Motor neuron (in vitro differentiated cells): ENCODE data around the gene PER1. TPM values are rescaled to one million over a fixed set of nuclear protein-coding genes. Genes with fewer than 3 reads are reported as not detected.

Source experiments
- ATAC-seq, 8 experiments: fragments of 200-7000 bp; cut with Tn5 transposase; replicated peaks in 6 of 8; 2 replicates each; pipeline ENCODE4 v1.8.0; 2021; ENCODE audit warnings: mild to moderate bottlenecking in 8 of 8, moderate library complexity in 8 of 8
- H3K27ac ChIP-seq, 2 donors: fragments of 250-450 bp; sonication (Bioruptor Pico); 2 replicates each; pipeline ENCODE4 v1.9.0; 2021; ENCODE audit warnings: antibody characterized with exemption in 2 of 2, mild to moderate bottlenecking in 2 of 2, moderate library complexity in 1 of 2
- H3K4me1 ChIP-seq, 2 donors: fragments of 250-450 bp; sonication (Bioruptor Pico); replicated peaks in 1 of 2; 2 replicates each; pipeline ENCODE4 v1.6.1; 2021; ENCODE audit warnings: antibody characterized with exemption in 2 of 2, mild to moderate bottlenecking in 2 of 2, moderate library complexity in 1 of 2
- H3K4me3 ChIP-seq, 5 donors: fragments of 250-450 bp; sonication (Bioruptor Pico); 2 replicates each; pipeline ENCODE4 v1.9.0; 2021; ENCODE audit warnings: antibody characterized with exemption in 5 of 5, mild to moderate bottlenecking in 5 of 5, moderate library complexity in 4 of 5
- WGBS, 10 experiments: fragments of 450-650 bp; shearing (Covaris generic); methylation state at CpG; one replicate each; pipeline ENCODE4 v1.0.0; 2022; 5-methylcytosine and 5-hydroxymethylcytosine counted together
- in situ Hi-C, 9 experiments: fragments of 400-800 bp; cut with MboI; loops; one replicate each; pipeline ENCODE4 v1.15.0; 2021; ENCODE audit warnings: low sequenced_read_pairs in 9 of 9, low pct_unique_long_range_greater_than_20kb in 2 of 9; ENCODE audit not compliant: unreplicated experiment in 9 of 9
- total RNA-seq, 8 experiments: library from RNA; unstranded; fragments of 300-600 nt; gene quantifications; 2 replicates each; pipeline versions ENCODE4 v1.2.3 to v1.2.4, GENCODE V29; 2022

The PER1 gene
- total RNA-seq, 8 experiments from 2014 or later = 12.2 to 51.5 (median 27.3) TPM

- no peak for ATAC-seq
- Histone ChIP-seq H3K4me3 (peak within 1 kb of the TSS; percentile 49 to 74 (median 56)), H3K4me1 (peaks cover 6 to 20% of the 10 kb centered on the region in 2 donors), H3K27ac (no peak within 1 kb of the TSS)
- in situ Hi-C loops = no loop called here
- 0% methylated on average over 1 to 5 of the region's 29 CpGs; no CpG with 5 or more reads in 8 of the 10 experiments for WGBS, 10 experiments
Observed at GRCh38 chr17:8123695-8124349, 28.4 kb downstream of the PER1 start, which contains the start of gene HES7. TSS of gene HES7 (minus strand) at chr17:8124106. CDS start at chr17:8124084, 22 bp downstream.

GRCh38 chr17:8122924-8123694 lies 29.1 kb downstream of the PER1 start:
- in situ Hi-C loops = no loop called here
- Histone ChIP-seq H3K4me3 (peak overlapping the region; percentile 49 to 74 (median 56)), H3K27ac (no peak overlapping the region), H3K4me1 (peaks cover 6 to 20% of the 10 kb centered on the region in 2 donors)
- no peak for ATAC-seq
- 0 to 6% (median 2%) methylated on average over 4 to 11 of the region's 55 CpGs; no CpG with 5 or more reads in 4 of the 10 experiments for WGBS, 10 experiments

DNA sequence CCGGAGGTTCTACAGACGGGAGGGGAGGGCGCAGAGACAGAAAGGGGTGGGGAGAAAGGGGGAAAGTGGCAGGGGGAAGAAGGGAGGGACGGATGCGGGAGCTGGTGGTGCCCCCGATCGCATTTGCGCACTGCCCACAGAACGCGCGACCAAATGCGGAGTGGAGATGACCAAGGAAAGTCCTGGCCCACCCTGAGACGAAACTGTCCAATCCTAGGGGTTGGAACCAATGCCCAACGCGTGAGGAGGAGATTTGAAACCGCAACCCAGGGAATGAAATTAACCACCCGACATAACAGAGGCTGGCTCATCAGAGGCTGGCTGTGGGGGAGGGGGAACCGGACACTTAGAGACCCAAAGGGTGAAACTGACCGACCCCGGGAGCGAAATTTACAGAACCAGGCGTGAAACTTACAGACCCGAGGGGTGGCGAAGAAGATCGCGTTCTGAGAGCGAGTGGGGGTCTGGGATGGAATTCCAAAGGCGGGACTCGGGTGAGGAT lies 29.7 kb downstream of the PER1 start:
- in situ Hi-C loops = no loop called here
- H3K4me1 ChIP-seq = peaks cover 6 to 20% of the 10 kb centered on the region in 2 donors
- 0 to 8% (median 0%) methylated on average over 2 to 7 of the region's 29 CpGs; no CpG with 5 or more reads in 6 of the 10 experiments for WGBS, 10 experiments
- H3K27ac ChIP-seq = no peak overlapping the region
- peak overlapping the region; percentile 49 to 74 (median 56) for H3K4me3 ChIP-seq
- ATAC-seq = no peak

DNA sequence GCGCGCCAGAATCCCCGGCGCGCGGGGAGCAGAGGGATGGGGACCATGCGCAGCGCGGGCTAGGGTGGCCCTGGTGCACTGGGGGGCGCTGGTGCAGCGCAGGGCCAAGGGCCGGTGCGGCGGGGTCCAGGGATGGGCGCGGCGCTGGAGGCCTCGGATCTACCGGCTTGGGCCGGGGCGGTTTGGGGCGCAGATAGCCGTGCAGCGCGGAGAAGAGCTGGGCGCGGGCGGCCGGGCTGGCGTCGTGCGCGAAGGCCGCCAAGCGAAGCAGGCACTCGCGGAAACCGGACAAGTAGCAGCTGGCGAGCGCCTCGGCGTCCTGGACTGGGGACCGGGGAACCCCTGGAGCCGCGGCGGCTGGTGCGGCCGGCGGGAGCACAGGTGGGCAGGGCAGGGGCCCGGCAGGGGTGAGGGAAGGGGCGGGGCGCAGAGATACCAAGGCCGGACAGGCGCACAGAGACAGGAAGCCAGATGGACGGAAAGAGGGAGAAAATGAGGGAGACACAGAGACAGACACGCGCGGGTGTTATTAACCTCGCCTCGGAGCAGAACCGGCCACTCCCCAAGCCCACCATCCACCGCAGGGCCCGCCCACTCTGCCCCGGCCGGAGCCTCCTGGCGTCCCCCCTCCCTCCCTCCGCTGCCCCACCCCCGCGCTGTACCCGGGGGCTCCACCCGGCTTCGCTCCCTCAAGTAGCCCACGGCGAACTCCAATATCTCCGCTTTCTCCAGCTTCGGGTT lies 30.4 kb downstream of the PER1 start:
- in situ Hi-C loops = no loop called here
- Histone ChIP-seq H3K4me3 (peak overlapping the region; percentile 49 to 74 (median 56)), H3K4me1 (peaks cover 6 to 18% of the 10 kb centered on the region in 2 donors), H3K27ac (peak overlapping the region in 1 of 2 donors; percentile 36)
- ATAC-seq = peak; percentile 0 to 71 (median 60)
- WGBS, 10 experiments = no CpG with 5 or more reads among the region's 76 CpGs

DNA sequence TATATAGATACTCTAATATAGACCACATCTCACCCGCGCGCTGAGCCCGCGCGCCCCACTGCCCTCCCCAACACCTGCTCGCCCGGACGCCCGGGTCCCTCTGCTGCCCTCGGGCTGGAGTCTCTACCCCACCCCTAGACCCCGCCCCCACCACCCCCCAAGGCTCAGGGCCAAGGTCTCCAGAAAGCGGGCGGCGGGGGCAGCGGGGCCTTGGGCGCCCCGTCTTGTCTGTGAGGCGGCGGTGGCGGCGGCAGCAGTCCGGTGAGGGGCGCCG lies 30.9 kb downstream of the PER1 start:
- ATAC-seq = no peak
- Histone ChIP-seq H3K27ac (no peak overlapping the region), H3K4me3 (peak overlapping the region; percentile 49 to 74 (median 56)), H3K4me1 (peaks cover 6 to 18% of the 10 kb centered on the region in 2 donors)
- 0% methylated on average over 2 of the region's 25 CpGs; no CpG with 5 or more reads in 9 of the 10 experiments for WGBS, 10 experiments
- in situ Hi-C loops = no loop called here

GRCh38 chr17:8120520-8121406 lies 31.4 kb downstream of the PER1 start:
- peak in 4 of 8 experiments; percentile 0 to 6 (median 1) for ATAC-seq
- Histone ChIP-seq H3K4me1 (peaks cover 6 to 18% of the 10 kb centered on the region in 2 donors), H3K27ac (peak overlapping the region in 1 of 2 donors; percentile 24), H3K4me3 (peak overlapping the region; percentile 49 to 74 (median 56))
- in situ Hi-C loops = no loop called here
- WGBS, 10 experiments = 0 to 3% (median 1%) methylated on average over 6 to 28 of the region's 40 CpGs; no CpG with 5 or more reads in 3 of the 10 experiments

- Histone ChIP-seq H3K27ac (peak overlapping the region in 1 of 2 donors; percentile 24), H3K4me1 (peaks cover 5 to 13% of the 10 kb centered on the region in 2 donors), H3K4me3 (peak overlapping the region; percentile 49 to 74 (median 56))
- peak; percentile 4 to 45 (median 23) for ATAC-seq
- in situ Hi-C loops = no loop called here
- WGBS, 10 experiments = 0 to 2% (median 0%) methylated on average over 8 to 28 of the region's 28 CpGs
Observed at GRCh38 chr17:8119581-8120519, 32.4 kb downstream of the PER1 start.

- WGBS, 10 experiments = 0 to 9% (median 0%) methylated on average over 1 to 25 of the region's 38 CpGs
- peak overlapping the region; percentile 49 to 74 (median 56) for H3K4me3 ChIP-seq
- H3K27ac ChIP-seq = peak overlapping the region; percentile 64 to 85
- in situ Hi-C loops = no loop called here
- peaks cover 0 to 6% of the 10 kb centered on the region in 2 donors for H3K4me1 ChIP-seq
- peak; percentile 54 to 68 (median 63) for ATAC-seq
Observed at GRCh38 chr17:8118769-8119580, 33.2 kb downstream of the PER1 start.

GRCh38 chr17:8117980-8118768 lies 34.0 kb downstream of the PER1 start, which contains the start of gene ALOXE3:
TSS of gene ALOXE3 (minus strand) at chr17:8118514. CDS start at chr17:8117990, 524 bp downstream.
- Histone ChIP-seq H3K4me3 (peak within 1 kb of the TSS; percentile 49 to 74 (median 56)), H3K4me1 (no peaks in the 10 kb centered on the region), H3K27ac (peak within 1 kb of the TSS; percentile 64 to 85)
- ATAC-seq = peak in 5 of 8 experiments; percentile 0 to 7 (median 1)
- 0 to 15% (median 5%) methylated on average over 1 to 9 of the region's 33 CpGs; no CpG with 5 or more reads in 4 of the 10 experiments for WGBS, 10 experiments
- in situ Hi-C loops = no loop called here

- Histone ChIP-seq H3K4me1 (no peaks in the 10 kb centered on the region), H3K4me3 (peak overlapping the region; percentile 49 to 74 (median 56)), H3K27ac (no peak overlapping the region)
- no peak for ATAC-seq
- WGBS, 10 experiments = 0 to 41% (median 4%) methylated on average over 1 to 10 of the region's 18 CpGs; no CpG with 5 or more reads in 1 of the 10 experiments
- in situ Hi-C loops = no loop called here
Observed at GRCh38 chr17:8117367-8117979, 34.7 kb downstream of the PER1 start.
